Activated naive CD4-positive, alpha-beta T cell treated with anti-CD3 and anti-CD28 coated beads, Interleukin-2, amount 10 ng/mL, durations not matched to agents 5 hours and 36 hours (primary cell): ENCODE results near the gene PDCD6IP. TPM values are rescaled to one million over a fixed set of nuclear protein-coding genes. Genes with fewer than 3 reads are reported as not detected.

ENCODE experiments used
- total RNA-seq, 2 experiments: library from RNA; stranded (reverse); gene quantifications; one replicate each; pipeline ENCODE4 v1.2.3, GENCODE V29; 2021

PDCD6IP gene, protein sequence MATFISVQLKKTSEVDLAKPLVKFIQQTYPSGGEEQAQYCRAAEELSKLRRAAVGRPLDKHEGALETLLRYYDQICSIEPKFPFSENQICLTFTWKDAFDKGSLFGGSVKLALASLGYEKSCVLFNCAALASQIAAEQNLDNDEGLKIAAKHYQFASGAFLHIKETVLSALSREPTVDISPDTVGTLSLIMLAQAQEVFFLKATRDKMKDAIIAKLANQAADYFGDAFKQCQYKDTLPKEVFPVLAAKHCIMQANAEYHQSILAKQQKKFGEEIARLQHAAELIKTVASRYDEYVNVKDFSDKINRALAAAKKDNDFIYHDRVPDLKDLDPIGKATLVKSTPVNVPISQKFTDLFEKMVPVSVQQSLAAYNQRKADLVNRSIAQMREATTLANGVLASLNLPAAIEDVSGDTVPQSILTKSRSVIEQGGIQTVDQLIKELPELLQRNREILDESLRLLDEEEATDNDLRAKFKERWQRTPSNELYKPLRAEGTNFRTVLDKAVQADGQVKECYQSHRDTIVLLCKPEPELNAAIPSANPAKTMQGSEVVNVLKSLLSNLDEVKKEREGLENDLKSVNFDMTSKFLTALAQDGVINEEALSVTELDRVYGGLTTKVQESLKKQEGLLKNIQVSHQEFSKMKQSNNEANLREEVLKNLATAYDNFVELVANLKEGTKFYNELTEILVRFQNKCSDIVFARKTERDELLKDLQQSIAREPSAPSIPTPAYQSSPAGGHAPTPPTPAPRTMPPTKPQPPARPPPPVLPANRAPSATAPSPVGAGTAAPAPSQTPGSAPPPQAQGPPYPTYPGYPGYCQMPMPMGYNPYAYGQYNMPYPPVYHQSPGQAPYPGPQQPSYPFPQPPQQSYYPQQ
- 100 to 1,000 TPM; 181 to 188 TPM for total RNA-seq

GRCh38 chr3:33798418-33799201 lies at the start of gene PDCD6IP:
Gene PDCD6IP (plus strand): TSS chr3:33798630. CDS start chr3:33798729, 99 bp downstream.

Other genes starting within 250 kb of the PDCD6IP start
- gene CLASP2, start 80.4 kb upstream of the PDCD6IP start, total RNA-seq: 10 to 100 TPM; 39.9 to 42.5 TPM